Right hindlimb (tissue), 1 donor: Measurements from ENCODE around the gene TRMO.

Experiments
- DNase-seq: peaks from one replicate; pipeline ENCODE4 v3.0.0-alpha.2; 2018

The TRMO gene

GRCh38 chr9:97857606-97858392 lies 64.5 kb downstream of the TRMO start:
- no peak for DNase-seq

GRCh38 chr9:97856857-97857605 lies 65.3 kb downstream of the TRMO start:
- DNase-seq, result no peak

GRCh38 chr9:97855899-97856298 lies 66.4 kb downstream of the TRMO start:
- DNase-seq, result no peak

- no peak for DNase-seq
Observed at GRCh38 chr9:97855486-97855875, 66.8 kb downstream of the TRMO start.

GRCh38 chr9:97854696-97855485 lies 67.4 kb downstream of the TRMO start:
- DNase-seq, result no peak
